Stimulated activated CD8-positive, alpha-beta memory T cell treated with anti-CD3 and anti-CD28 coated beads, Interleukin-12 subunit alpha, Interleukin-12 subunit beta, amount 100 ng/mL, for 4 hours (primary cell): ENCODE measurements around the gene BRMS1.

Experiments used
- DNase-seq: peaks from one replicate; pipeline ENCODE4 v3.0.0-alpha.2; 2020; ENCODE audit warnings: low read depth

The BRMS1 gene

GRCh38 chr11:66302656-66303055, 42.2 kb downstream of the BRMS1 start:
- DNase-seq = no peak

GRCh38 chr11:66299186-66299585, 45.7 kb downstream of the BRMS1 start:
- DNase-seq = no peak

- DNase-seq = no peak
Observed at GRCh38 chr11:66297610-66298009, 47.3 kb downstream of the BRMS1 start.

GRCh38 chr11:66294626-66295620, 50.0 kb downstream of the BRMS1 start:
- no peak for DNase-seq

- no peak for DNase-seq
Observed at GRCh38 chr11:66293777-66294625, 50.9 kb downstream of the BRMS1 start.

- DNase-seq = no peak
Observed at GRCh38 chr11:66293352-66293751, 51.6 kb downstream of the BRMS1 start.

- DNase-seq = no peak
Observed at GRCh38 chr11:66292543-66293332, 52.2 kb downstream of the BRMS1 start.

GRCh38 chr11:66291706-66292542, 53.0 kb downstream of the BRMS1 start, which contains the start of gene TMEM151A:
TSS of gene TMEM151A (plus strand) at chr11:66291894. CDS start at chr11:66292014, 120 bp downstream.
- no peak for DNase-seq

GRCh38 chr11:66291303-66291705, 53.6 kb downstream of the BRMS1 start:
- no peak for DNase-seq

GRCh38 chr11:66290330-66290621, 54.6 kb downstream of the BRMS1 start:
- DNase-seq = no peak

GRCh38 chr11:66289548-66290329, 55.2 kb downstream of the BRMS1 start:
- DNase-seq = peak; percentile 64

GRCh38 chr11:66288671-66289547, 56.0 kb downstream of the BRMS1 start, which contains the start of gene YIF1A:
TSS of gene YIF1A (minus strand) at chr11:66289143. CDS start at chr11:66288985, 158 bp downstream.
- peak; percentile 97 for DNase-seq

- DNase-seq = no peak
Observed at GRCh38 chr11:66287889-66288670, 56.8 kb downstream of the BRMS1 start.
